ENCODE measurements around the gene NIFK.
A peak's percentile ranks its signal among the peaks of the same experiment; 100 is the strongest.

The NIFK gene

GRCh38 chr2:121736462-121737336 is at the start of gene NIFK:
TSS of gene NIFK (minus strand) at chr2:121736875. CDS start at chr2:121736850, 25 bp downstream.
- DNase-seq (ENCODE audit: extremely low read depth in 1 of 2, low read depth in 1 of 2) = peak; percentile 99 to 100

GRCh38 chr2:121783180-121783579 is 46.5 kb upstream of the NIFK start:
- DNase-seq (ENCODE audit: extremely low read depth in 1 of 2, low read depth in 1 of 2) = no peak

GRCh38 chr2:121778741-121779487 is 42.2 kb upstream of the NIFK start:
- no peak for DNase-seq (ENCODE audit: extremely low read depth in 1 of 2, low read depth in 1 of 2)

GRCh38 chr2:121777699-121778058 is 41.0 kb upstream of the NIFK start:
- no peak for DNase-seq (ENCODE audit: extremely low read depth in 1 of 2, low read depth in 1 of 2)

GRCh38 chr2:121776885-121777698 is 40.4 kb upstream of the NIFK start:
- DNase-seq (ENCODE audit: extremely low read depth in 1 of 2, low read depth in 1 of 2) = no peak

- DNase-seq (ENCODE audit: extremely low read depth in 1 of 2, low read depth in 1 of 2) = no peak
Measured at GRCh38 chr2:121776361-121776760, 39.7 kb upstream of the NIFK start.

- DNase-seq (ENCODE audit: extremely low read depth in 1 of 2, low read depth in 1 of 2) = no peak
Measured at GRCh38 chr2:121774235-121774634, 37.6 kb upstream of the NIFK start.

GRCh38 chr2:121771976-121772742 is 35.5 kb upstream of the NIFK start:
- no peak for DNase-seq (ENCODE audit: extremely low read depth in 1 of 2, low read depth in 1 of 2)

GRCh38 chr2:121768143-121768755 is 31.6 kb upstream of the NIFK start:
- DNase-seq (ENCODE audit: extremely low read depth in 1 of 2, low read depth in 1 of 2) = no peak

- DNase-seq (ENCODE audit: extremely low read depth in 1 of 2, low read depth in 1 of 2) = no peak
Measured at GRCh38 chr2:121766624-121767023, 29.9 kb upstream of the NIFK start.

- DNase-seq (ENCODE audit: extremely low read depth in 1 of 2, low read depth in 1 of 2) = no peak
Measured at GRCh38 chr2:121764681-121765228, 28.1 kb upstream of the NIFK start.

- DNase-seq (ENCODE audit: extremely low read depth in 1 of 2, low read depth in 1 of 2) = peak; percentile 90 to 96
Measured at GRCh38 chr2:121755237-121756111, 18.8 kb upstream of the NIFK start, which contains the start of gene TSN. TSS of gene TSN (plus strand) at chr2:121755651. CDS start at chr2:121755780, 129 bp downstream.

- DNase-seq (ENCODE audit: extremely low read depth in 1 of 2, low read depth in 1 of 2) = no peak
Measured at GRCh38 chr2:121754851-121755236, 18.2 kb upstream of the NIFK start.

GRCh38 chr2:121748202-121748601 is 11.5 kb upstream of the NIFK start:
- no peak for DNase-seq (ENCODE audit: extremely low read depth in 1 of 2, low read depth in 1 of 2)

- DNase-seq (ENCODE audit: extremely low read depth in 1 of 2, low read depth in 1 of 2) = no peak
Measured at GRCh38 chr2:121746071-121746578, 9.4 kb upstream of the NIFK start.

GRCh38 chr2:121741450-121741849 is 4.8 kb upstream of the NIFK start:
- no peak for DNase-seq (ENCODE audit: extremely low read depth in 1 of 2, low read depth in 1 of 2)

GRCh38 chr2:121740973-121741372 is 4.3 kb upstream of the NIFK start:
- no peak for DNase-seq (ENCODE audit: extremely low read depth in 1 of 2, low read depth in 1 of 2)

GRCh38 chr2:121736140-121736461 is 574 bp downstream of the NIFK start:
- no peak for DNase-seq (ENCODE audit: extremely low read depth in 1 of 2, low read depth in 1 of 2)
